ENCODE results near the gene CD163L1.
"Not testable (repeated sequence)": the region's sequence is repeated elsewhere in the genome, so short reads cannot be mapped to it uniquely, and the experiment has no call there.

CD163L1 gene

GRCh38 chr12:7444076-7444475 is at the start of gene CD163L1:
Gene CD163L1 (minus strand): TSS chr12:7444153. CDS start chr12:7444127, 26 bp downstream.
- DNase-seq, result no peak

DNA sequence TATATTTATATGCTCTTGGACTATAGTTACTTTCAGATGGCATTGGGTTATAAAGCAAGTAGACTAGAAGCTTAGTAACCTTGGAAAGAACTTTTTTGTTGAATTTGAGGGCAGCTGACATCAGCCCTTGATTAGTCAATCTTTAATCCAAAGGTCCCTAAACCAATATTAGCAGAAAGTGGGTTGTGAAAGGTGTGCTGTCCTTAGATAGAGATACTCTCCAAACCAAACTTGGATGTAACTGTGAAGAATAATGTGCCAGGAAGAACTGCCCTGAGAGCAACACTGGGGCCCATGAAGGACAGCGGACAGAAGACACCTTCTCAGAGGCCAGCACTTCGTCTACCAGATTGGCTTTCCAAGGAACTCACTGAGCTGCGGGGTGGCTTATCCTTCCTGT is 49.1 kb upstream of the CD163L1 start:
- no peak for DNase-seq

DNA sequence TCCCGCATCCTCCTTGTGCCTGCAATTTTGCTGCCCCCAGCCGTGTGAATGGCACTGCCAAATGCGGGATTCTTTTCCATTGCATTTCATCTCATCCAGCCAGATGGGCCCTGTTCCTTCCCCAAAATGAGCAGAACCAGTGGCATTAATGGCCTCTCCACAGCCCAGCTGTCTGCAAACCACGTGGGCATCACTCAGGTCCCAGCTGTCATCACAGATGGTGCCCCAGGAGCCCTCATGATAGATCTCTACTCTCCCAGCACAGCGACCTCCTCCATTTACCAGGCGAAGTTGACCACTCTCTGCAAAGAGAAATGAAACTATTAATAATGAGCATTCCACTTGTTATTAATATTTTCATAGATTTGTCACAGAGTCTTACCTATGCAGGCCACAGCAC is 42.6 kb upstream of the CD163L1 start:
- no peak for DNase-seq

DNA sequence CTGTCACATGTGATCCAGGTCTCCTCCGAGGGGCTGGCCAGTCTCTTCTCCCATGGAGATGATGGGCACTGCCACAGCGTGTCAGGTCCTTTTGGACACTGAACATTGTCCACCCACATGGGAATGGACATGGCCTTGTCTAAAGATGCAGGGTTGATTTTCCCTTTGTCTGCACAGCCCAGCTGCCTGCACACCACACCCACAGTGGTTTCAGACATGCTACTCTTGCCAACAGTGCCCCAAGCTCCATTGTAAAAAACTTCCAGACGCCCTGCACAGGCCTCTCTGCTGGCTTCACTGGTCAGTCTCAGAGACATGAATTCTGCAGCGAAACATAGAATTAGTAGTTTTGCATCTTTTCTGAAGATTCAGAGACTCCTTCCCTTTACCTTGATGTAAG is 41.1 kb upstream of the CD163L1 start:
- no peak for DNase-seq

GRCh38 chr12:7483343-7483742 is 39.4 kb upstream of the CD163L1 start:
- no peak for DNase-seq

DNA sequence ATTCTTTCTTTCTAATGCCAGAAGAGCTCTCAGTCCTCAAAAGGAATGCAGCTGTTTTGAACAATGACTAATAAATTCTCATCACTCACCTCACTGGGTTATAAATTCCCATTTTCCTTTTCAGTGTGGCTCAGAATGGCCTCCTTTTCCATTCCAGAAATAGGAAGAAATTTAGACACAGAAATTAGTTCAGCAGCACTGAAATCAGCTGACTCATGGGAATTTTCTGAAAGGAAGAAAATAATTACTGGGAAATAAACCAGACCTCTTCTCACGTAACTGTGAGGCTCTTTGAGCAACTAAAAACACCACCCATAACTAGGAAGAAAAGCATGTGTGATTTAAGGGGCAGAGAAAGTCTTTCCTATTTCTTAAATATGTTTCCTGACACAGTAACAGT is 35.8 kb upstream of the CD163L1 start:
- no peak for DNase-seq

DNA sequence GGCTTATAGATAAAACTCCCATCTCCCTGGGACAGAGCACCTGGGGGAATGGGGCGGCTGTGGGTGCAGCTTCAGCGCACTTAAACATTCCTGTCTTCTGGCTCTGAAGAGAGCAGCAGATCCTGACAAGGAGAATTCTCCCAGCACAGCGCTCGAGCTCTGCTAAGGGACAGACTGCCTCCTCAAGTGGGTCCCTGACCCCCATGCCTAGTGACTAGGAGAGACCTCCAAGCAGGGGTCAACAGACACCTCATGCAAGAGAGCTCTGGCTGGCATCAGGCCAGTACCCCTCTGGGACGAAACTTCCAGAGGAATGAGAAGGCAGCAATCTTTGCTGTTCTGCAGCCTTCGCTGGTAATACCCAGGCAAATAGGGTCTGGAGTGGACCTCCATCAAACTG is 28.1 kb upstream of the CD163L1 start:
- no peak for DNase-seq

DNA sequence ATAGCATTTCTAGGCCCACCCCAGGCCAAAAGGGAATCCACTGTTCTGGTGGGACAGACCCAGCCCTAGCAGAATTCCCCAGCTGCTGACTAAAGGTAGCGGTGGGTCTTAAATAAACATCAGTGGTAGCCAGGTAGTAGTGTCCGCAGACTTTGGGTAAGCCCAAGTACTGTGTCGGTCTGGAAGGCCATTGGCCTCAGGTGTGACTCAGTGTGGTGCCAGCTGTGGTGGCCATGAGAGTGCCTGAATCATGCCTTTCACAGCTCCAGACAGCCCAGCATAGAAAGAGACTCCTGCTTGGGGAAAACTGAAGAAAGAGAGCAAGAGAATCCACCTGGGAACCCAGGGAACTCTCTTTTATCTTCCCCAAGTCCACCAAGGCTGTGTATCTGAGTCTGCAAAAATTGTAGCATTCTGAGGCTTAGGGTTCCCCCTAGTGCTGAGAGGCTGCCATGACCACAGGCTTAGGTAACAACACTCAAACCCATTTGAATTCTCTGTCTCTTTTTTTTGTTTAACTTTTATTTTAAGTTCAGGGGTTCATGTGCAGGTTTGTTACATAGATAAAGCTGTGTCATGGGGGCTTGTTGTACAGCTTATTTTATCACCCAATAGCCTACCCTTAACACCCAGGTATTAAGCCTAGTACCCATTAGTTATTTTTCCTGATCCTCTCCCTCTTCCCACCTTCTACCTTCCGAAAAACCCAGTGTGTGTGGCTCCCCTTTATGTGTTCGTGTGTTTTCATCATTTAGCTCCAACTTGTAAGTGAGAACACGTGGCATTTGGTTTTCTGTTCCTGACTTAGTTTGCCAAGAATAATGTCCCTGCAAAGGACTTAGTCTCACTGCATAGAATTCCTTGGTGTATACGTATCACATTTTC is 16.7 kb upstream of the CD163L1 start:
- peak; percentile 16 for DNase-seq

DNA sequence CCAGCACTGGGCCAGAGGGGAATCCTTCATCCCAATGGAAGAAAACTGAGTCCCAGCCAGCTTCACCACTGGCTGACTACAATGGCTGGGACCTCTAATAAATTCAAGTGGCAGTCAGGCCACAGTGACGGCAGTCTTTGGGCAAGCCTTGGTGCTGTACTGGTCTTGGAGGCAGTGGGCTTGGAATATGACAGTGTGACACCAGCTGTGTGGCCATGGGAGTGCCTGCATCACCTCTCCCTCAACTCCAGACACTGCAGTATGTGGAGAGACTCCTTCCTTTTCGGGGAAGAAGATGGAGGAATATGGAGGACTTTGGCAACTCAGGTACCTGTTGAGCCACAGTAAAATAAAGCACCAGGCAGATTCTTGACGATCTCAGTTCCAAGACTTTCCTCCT is 16.0 kb upstream of the CD163L1 start:
- DNase-seq, result no peak

GRCh38 chr12:7451756-7452155 is 7.8 kb upstream of the CD163L1 start:
- no peak for DNase-seq

- DNase-seq, result no peak
These were observed 6.7 kb upstream of the CD163L1 start for GRCh38 chr12:7450667-7451066.

- no peak for DNase-seq
These were observed 4.1 kb upstream of the CD163L1 start for GRCh38 chr12:7448099-7448498.

- DNase-seq, result no peak
These were observed 584 bp upstream of the CD163L1 start for GRCh38 chr12:7444537-7444936.

DNA sequence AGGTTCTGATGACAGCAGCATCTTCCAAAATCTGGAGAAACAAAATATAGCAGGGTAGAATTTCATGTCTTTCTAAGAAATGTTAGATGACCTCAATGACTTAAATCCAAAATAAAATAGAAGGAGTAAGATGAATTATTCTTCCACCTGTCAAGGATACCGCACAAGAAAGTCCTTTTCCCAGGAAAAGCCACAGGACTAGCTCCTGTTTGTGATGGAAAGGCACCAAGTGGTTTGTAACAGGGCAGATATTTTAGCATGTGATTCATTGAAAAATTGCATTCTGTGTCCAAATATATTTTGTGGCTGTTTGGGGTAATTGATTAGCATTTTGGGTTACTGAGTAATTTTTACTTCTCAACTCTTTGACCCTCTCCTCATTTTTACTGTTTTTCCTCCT is 2.7 kb downstream of the CD163L1 start:
- no peak for DNase-seq

DNA sequence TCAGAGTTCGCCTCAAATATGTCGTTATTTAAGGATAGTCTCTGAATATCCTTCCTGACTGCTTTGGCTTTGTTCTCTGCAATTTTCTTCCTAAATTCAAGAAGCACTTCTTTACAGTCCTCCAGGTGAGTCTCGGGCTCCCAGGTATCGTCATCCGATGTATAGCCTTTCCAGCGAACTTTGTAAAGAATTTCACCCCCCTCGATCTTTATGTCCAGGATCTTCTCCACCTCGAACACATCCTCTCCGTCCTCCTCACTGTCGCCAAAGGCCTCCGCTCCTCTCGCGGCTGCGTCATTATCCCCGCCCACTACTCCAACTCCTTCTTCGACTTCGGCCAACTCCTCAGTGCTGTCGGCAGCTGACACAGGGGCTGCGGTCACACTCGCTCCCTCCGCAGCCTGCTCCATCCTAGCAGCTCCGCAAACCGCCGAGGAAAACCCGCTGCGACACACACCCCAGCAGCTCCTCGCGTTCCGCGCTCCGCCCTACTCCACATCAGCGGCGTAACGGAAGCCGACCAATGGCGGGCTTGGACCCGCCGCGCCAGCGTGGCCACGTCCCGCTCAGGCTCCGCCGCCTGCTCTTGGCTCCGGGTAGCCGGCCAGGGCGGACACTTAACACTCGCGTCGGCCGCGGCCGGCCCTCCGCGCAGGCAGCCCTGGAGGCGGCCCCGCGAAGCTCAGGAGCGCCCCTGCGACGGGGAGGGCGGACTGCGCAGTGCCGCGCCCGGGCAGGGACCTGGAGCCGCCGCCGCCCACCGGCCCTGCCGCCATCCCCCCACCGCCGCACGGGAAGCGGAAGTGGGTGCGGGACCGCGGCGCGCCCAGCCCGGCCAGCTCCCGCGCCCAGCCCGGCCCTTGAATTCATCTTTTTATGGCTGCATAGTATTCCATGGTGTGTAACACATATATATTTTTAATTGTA is 4.1 kb downstream of the CD163L1 start:
- peak; percentile 31 for DNase-seq

DNA sequence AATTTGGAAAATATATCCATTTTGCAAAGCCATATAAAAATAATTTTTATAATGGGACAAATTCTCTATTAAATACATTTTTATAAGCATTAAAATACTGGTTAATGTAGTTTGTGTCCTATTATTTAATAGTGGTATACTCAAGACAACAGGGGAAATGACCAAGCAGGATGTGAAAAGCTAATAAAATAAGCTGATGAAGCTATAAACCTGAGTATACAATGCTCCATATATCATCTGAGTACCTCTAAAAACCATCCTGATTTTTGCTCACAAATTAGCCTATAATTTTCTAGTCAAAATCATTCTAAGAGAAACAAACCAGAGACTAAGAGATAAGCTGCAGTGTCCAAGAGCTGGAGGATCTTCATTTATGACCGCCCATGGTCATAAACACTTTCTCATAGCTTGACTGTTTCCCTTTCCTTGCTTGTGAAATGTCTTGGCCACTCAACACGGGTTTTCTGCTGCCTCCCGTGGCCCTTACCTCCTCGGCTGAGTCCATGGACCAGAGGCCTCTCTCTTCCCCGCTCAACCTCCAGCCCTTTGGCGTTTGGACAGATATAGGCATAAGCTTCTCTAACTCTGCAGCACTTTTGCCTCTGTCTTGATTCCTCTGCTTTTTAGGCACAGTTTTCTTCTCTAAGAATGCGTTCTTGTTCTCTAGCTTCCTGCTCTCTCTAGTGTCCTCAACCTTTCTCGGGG is 5.5 kb downstream of the CD163L1 start:
- not testable (repeated sequence) for DNase-seq

GRCh38 chr12:7437494-7437893 is 6.5 kb downstream of the CD163L1 start:
- DNase-seq, result not testable (repeated sequence)

DNA sequence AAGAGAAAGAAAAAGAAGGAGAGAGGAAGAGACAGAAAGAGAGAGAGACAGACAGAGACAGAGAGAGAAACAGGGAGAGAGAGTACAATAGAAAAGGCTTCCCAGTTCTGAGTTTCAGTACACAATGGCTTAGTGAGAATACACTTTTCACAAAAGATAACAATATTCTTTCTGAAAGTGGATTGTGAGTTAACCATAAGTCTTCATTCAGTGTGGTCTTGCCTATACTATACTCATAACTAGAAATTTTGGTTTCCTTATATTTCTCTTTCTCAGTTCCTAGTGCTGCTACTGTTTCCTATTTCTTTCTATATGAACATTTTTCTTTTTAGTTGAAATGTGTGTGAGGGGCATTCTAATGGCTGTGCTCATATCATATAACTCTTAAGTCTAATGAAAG is 9.3 kb downstream of the CD163L1 start:
- DNase-seq, result no peak

DNA sequence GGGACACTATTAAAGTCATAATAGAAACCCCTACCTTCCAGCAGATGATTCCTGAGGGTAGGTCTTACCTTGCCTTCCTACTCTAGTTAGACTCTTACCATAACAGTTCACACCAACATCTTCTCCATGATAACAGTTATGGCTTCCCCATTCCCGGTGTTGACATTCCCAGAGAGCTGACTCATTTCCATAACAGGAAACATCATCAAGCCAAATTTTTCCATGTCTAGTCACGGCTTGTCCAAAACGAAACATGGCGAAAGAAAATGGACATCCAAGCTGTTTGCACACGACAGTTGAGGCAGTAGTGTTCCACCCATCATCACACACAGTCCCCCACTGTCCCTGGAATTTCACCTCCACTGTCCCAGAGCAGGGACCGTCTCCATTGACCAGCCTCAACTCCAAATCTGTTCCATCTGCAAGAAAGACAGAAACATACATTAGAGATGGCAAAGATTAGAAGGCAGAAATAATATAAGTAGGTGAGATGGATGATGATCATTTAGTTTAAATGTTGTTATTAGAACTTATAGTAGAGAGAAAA is 10.6 kb downstream of the CD163L1 start:
- DNase-seq, result no peak

DNA sequence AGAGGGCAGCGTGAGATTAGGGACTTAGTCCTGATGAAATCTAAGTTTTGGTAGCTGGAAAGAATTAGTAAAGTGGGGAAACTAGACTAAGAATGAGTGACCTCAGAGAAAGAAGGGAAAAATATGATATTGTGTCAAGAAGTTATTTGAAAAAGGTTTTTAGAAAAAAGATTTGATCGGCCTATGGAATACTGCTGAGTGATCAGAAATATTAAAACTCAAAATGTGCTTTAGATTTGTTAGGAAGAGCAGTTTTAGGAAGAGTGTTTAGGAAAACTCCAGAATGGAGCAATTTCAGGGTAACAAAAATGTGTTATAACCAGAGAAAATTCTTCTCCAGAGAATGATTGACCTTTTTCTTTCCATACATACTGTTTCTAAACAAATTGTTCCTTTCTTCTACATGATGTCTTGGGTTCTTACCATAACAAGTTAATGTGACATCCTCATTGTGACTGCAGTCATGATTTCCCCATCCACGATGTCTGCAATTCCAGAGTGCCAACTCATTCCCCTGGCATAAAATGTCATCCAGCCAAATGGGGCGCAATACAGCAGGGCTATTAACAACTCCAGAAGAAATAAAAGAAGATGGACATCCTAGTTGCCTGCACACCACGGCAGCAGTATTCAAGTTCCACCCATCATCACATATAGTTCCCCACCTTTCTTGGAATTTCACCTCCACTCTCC is 11.8 kb downstream of the CD163L1 start:
- no peak for DNase-seq

- DNase-seq, result no peak
These were observed 32.6 kb downstream of the CD163L1 start for GRCh38 chr12:7411343-7411742.

- DNase-seq, result no peak
These were observed 39.7 kb downstream of the CD163L1 start for GRCh38 chr12:7404275-7404674.

All from CD4-positive, alpha-beta T cell treated with Interleukin-10 for 1 hour (primary cell).